SJCRH30 (cell line): ENCODE measurements around the gene CLK3. TPM values are rescaled to one million over a fixed set of nuclear protein-coding genes. Genes with fewer than 3 reads are reported as not detected.
"Not testable (repeated sequence)": the region's sequence is repeated elsewhere in the genome, so short reads cannot be mapped to it uniquely, and the experiment has no call there.

Experiments used
- DNase-seq, 2 experiments: peaks; one replicate each; pipeline ENCODE4 v3.0.0-alpha.2; 2015 to 2020
- H3K27ac ChIP-seq: fragments of 250-450 bp; sonication (Bioruptor Pico); 2 replicates; pipeline ENCODE4 v1.5.1; 2020; ENCODE audit warnings: mild to moderate bottlenecking, moderate library complexity
- H3K27me3 ChIP-seq: fragments of 250-450 bp; sonication (Bioruptor Pico); 2 replicates; pipeline ENCODE4 v1.5.1; 2020; ENCODE audit warnings: mild to moderate bottlenecking, moderate library complexity
- H3K36me3 ChIP-seq: fragments of 250-450 bp; sonication (Bioruptor Pico); 2 replicates; pipeline ENCODE4 v1.5.1; 2020; ENCODE audit warnings: mild to moderate bottlenecking, moderate library complexity
- H3K4me1 ChIP-seq: fragments of 250-450 bp; sonication (Bioruptor Pico); 2 replicates; pipeline ENCODE4 v1.5.1; 2020; ENCODE audit warnings: mild to moderate bottlenecking, moderate library complexity
- H3K4me3 ChIP-seq: fragments of 250-450 bp; sonication (Bioruptor Pico); 2 replicates; pipeline ENCODE4 v1.5.1; 2020; ENCODE audit warnings: mild to moderate bottlenecking, moderate library complexity
- H3K9me3 ChIP-seq: fragments of 250-450 bp; sonication (Bioruptor Pico); replicated peaks from 2 replicates; pipeline ENCODE4 v1.5.1; 2020; ENCODE audit warnings: mild to moderate bottlenecking, moderate library complexity
- total RNA-seq: library from RNA; depleted of rRNA; stranded (reverse); fragments of >200 nt; shearing (Covaris generic); gene quantifications from 2 replicates; pipeline ENCODE4 v1.2.3, GENCODE V29; 2014

Gene CLK3
- total RNA-seq, 1 experiment from 2014 or later = 42.3 TPM

DNA sequence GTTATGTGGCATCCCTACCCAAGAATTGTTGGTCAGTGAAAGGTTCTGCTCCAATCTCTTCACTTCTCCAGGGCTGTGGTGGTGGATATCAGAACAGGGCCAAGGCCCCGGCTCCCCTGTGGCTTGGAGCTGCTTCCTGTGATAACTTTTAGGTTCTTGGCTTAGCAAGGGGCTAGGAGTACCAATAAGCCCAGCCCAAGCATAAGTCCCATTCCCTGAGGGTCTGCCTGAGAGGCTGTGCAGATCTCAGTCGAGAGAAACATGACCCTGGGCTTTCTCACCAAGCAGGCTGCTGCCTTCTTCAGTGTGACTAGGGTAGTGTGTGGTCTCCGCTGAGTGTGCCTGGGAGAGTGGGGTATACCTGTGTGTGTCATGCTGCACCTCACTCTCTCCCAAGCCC is 7.1 kb downstream of the CLK3 start:
- Histone ChIP-seq H3K4me1 (no peaks in the 10 kb centered on the region), H3K27me3 (no peaks in the 10 kb centered on the region), H3K27ac (no peak overlapping the region), H3K9me3 (no peaks in the 10 kb centered on the region), H3K4me3 (no peak overlapping the region), H3K36me3 (peaks cover 72% of the 10 kb centered on the region)
- DNase-seq = no peak

DNA sequence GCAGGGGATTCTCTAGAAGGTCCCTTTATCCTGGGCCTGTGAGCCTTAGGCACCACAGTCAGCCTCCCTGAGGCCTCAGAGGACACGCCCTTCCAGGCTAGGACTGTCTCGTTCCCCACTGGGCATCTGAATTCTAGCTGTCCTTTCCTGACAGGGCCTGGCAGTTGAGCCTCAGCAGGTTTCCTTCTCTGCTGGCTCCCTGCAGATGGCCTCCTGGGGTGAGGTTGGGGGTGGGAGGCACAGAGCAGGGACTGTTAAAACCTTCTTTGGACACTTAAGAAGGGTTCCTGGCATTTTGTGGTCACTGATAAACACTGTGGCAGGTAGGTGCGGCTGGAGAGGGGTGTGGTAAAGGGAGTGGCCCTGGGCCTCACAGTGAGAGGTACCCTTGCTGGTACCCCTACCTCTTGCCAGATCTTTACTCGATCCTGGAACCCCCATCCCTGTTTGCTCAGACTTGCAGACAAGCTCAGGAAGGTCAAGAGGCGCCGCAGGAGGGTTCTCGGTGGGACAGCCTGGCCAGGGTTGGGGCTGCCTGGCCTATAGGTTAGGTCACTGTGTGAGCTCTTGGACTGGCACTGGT is 8.5 kb downstream of the CLK3 start:
- H3K27ac ChIP-seq = no peak overlapping the region
- DNase-seq = no peak
- H3K9me3 ChIP-seq = no peaks in the 10 kb centered on the region
- no peaks in the 10 kb centered on the region for H3K27me3 ChIP-seq
- peaks cover 82% of the 10 kb centered on the region for H3K36me3 ChIP-seq
- H3K4me1 ChIP-seq = no peaks in the 10 kb centered on the region
- no peak overlapping the region for H3K4me3 ChIP-seq

DNA sequence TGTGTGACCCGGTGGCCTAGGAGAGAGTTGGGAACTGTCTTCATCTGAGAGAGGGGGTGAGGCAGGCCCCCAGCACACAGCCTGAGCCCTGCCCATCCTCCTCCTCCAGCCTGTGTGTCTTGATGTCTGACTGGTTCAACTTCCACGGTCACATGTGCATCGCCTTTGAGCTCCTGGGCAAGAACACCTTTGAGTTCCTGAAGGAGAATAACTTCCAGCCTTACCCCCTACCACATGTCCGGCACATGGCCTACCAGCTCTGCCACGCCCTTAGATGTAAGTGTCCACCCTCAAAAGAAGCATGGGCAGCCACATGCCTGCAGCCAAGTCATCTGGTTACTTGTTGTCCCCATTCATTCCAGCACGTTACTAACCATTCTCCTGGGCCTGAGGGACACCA is 10.1 kb downstream of the CLK3 start:
- H3K4me1 ChIP-seq = no peaks in the 10 kb centered on the region
- H3K9me3 ChIP-seq = no peaks in the 10 kb centered on the region
- peaks cover 79% of the 10 kb centered on the region for H3K36me3 ChIP-seq
- H3K4me3 ChIP-seq = no peak overlapping the region
- H3K27me3 ChIP-seq = no peaks in the 10 kb centered on the region
- H3K27ac ChIP-seq = no peak overlapping the region
- DNase-seq = no peak

DNA sequence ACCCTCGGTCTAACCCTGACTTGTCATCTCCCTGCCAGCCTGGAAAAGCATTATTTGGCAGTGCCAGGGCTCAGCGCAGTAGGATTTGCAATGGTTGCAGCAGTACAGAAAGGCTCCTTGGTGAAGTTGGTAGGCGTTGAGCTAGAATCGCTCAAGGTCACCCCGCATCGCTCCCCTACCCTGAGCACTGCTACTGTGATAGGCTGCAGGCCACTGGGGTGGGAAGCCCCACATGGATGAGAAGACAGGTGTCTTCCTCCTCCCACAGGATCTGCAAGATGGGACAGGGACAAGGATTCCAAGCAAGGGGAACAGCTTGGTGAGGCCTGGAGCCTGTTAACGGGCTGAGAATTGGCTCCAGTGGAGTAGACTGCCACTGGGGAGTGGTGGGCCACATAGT is 10.7 kb downstream of the CLK3 start:
- H3K4me1 ChIP-seq = no peaks in the 10 kb centered on the region
- H3K9me3 ChIP-seq = no peaks in the 10 kb centered on the region
- no peak for DNase-seq
- peaks cover 75% of the 10 kb centered on the region for H3K36me3 ChIP-seq
- H3K27ac ChIP-seq = no peak overlapping the region
- H3K4me3 ChIP-seq = no peak overlapping the region
- H3K27me3 ChIP-seq = no peaks in the 10 kb centered on the region

DNA sequence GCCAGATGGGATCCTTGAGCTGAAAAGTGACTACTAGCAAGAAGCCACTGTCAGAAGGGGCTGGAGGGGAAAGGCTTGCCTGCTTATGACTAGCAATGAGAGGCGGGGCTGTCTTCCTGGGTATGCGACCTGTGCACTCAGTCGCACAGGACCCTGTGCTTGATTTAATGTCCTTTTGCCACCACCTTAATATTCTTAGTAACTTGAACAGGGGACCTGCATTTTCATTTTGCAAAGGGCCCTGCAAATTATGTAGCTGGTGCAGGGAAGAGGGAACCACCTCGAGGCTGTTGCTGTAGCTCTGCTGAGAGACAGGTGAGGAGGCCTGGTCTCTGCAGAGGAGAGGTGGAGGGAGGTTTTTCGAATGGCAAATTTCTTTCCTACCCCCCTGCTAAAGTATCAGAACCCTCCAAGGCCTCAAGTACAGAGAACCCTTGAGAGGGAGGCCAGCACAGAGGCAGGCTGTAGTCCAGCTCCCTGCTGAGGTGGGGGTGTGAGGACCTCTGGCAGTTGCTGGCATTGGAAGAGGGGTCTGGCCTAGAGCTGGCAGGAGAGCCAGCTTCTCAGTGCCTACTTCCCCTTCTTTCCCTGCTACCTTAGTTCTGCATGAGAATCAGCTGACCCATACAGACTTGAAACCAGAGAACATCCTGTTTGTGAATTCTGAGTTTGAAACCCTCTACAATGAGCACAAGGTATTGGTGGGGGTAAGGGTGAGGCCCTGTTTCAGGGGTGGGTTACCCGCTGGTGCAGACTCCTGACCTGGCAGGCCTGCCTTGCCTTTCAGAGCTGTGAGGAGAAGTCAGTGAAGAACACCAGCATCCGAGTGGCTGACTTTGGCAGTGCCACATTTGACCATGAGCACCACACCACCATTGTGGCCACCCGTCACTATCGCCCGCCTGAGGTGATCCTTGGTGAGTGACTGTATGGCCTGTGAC is 11.4 kb downstream of the CLK3 start:
- H3K4me1 ChIP-seq = no peaks in the 10 kb centered on the region
- H3K9me3 ChIP-seq = no peaks in the 10 kb centered on the region
- H3K36me3 ChIP-seq = peaks cover 68% of the 10 kb centered on the region
- DNase-seq = no peak
- no peaks in the 10 kb centered on the region for H3K27me3 ChIP-seq
- H3K27ac ChIP-seq = no peak overlapping the region
- no peak overlapping the region for H3K4me3 ChIP-seq

DNA sequence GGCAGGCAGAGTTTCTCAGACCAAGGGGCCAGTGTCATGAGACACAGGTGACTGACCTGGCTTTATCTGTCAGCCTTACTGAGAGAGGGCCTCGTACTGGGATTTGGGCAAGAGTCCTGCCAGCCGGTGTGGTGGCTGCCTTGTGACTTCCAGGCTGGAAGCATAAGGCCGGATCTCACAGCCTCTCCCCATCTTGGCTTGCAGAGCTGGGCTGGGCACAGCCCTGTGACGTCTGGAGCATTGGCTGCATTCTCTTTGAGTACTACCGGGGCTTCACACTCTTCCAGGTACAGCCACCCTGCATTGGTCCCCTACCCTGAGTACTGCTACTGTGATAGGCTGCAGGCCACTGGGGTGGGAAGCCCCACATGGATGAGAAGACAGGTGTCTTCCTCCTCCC is 12.1 kb downstream of the CLK3 start:
- H3K9me3 ChIP-seq = no peaks in the 10 kb centered on the region
- no peak overlapping the region for H3K27ac ChIP-seq
- no peak for DNase-seq
- no peak overlapping the region for H3K4me3 ChIP-seq
- H3K27me3 ChIP-seq = no peaks in the 10 kb centered on the region
- peaks cover 66% of the 10 kb centered on the region for H3K36me3 ChIP-seq
- no peaks in the 10 kb centered on the region for H3K4me1 ChIP-seq

DNA sequence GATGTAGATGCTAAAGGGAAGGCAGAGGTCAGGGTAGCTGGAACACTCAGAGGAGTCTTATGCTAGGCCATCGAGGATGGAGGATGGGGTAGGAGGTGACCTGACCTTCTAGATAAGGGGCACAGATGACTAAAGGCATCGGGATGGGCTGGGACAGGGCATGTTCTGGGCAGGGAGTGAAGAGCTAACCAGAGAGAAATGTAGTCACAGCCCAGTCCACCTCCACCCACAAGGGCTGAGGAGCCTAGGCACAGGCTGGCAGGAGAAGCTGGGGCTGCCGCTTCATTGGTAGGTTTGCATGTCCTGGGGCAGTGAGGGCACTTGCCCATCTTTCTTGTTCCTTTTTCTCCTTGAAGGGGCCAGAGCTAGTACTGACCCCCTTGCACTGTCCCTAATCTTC is 12.6 kb downstream of the CLK3 start:
- no peak for DNase-seq
- Histone ChIP-seq H3K27me3 (no peaks in the 10 kb centered on the region), H3K27ac (no peak overlapping the region), H3K36me3 (peaks cover 68% of the 10 kb centered on the region), H3K9me3 (no peaks in the 10 kb centered on the region), H3K4me1 (no peaks in the 10 kb centered on the region), H3K4me3 (no peak overlapping the region)

DNA sequence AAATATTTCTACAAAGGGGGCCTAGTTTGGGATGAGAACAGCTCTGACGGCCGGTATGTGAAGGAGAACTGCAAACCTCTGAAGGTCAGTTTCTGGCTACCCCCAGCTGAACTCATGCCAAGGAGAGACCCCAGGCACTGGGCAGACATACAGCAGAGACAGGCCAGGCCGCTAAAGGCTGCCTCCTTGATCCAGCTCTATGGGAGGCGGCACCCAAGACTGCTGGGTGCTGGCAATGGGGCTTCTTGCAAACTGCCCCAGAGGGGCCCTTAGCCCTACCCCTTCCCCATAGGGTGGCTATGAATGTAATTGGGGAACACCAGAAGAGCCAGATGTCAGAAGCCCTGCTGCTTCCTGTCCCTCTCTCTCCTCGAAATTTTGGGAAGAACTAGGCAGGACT is 13.3 kb downstream of the CLK3 start:
- H3K36me3 ChIP-seq = peaks cover 68% of the 10 kb centered on the region
- no peak for DNase-seq

DNA sequence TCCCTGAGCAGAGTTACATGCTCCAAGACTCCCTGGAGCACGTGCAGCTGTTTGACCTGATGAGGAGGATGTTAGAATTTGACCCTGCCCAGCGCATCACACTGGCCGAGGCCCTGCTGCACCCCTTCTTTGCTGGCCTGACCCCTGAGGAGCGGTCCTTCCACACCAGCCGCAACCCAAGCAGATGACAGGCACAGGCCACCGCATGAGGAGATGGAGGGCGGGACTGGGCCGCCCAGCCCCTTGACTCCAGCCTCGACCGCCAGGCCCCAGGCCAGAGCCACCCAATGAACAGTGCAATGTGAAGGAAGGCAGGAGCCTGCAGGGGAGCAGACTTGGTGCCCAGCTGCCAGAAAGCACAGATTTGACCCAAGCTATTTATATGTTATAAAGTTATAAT is 14.1 kb downstream of the CLK3 start:
- H3K27ac ChIP-seq, H3K27me3 ChIP-seq, H3K4me3 ChIP-seq, H3K4me1 ChIP-seq, H3K9me3 ChIP-seq, DNase-seq: not testable (repeated sequence)
- H3K36me3 ChIP-seq = peaks cover 66% of the 10 kb centered on the region

More for the DNA sequence above, 13.3 kb downstream of the CLK3 start:
- Histone ChIP-seq H3K27ac (no peak overlapping the region), H3K27me3 (no peaks in the 10 kb centered on the region), H3K4me1 (no peaks in the 10 kb centered on the region), H3K4me3 (no peak overlapping the region), H3K9me3 (no peaks in the 10 kb centered on the region)

DNA sequence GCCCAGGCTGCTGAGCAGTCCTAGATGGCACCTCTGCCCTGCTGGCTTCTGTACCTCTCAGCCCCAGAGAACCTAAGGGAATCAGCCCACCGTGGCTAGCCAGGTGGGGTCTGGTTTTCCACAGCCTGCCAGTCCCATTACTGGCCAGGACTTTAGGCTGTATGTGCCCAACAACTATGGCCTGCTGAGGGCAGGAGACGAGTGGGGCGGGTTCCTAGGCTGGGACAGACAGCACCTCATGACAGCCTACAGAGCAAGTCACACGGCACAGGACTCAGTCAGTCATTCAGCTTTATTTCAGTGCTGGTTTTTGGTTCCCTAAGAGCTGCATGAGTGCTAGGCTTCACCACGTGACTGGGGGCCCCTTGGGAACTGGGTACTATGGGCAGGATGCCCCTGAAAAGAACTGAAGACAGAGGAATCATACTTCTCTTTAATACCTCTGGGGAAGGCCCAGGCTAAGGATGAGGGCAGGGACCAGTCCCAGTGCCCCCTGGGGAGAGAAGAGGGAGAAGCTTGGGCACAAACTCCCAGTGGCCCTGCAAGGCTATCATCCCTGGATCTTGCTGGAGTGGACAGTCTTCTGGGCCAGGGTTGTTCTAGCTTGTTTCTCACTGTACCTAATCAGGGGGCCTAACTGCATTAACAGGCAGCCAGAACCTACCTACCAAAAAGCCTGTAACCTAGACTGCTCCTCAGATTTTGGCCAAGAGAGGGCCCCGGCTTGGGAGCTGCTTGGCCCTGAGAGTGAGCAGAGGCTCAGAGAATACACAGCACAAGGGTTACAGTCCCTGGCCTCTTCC is 14.8 kb downstream of the CLK3 start:
- no peak for DNase-seq
- Histone ChIP-seq H3K27me3 (no peaks in the 10 kb centered on the region), H3K4me1 (no peaks in the 10 kb centered on the region), H3K9me3 (no peaks in the 10 kb centered on the region), H3K36me3 (peaks cover 66% of the 10 kb centered on the region), H3K4me3 (no peak overlapping the region), H3K27ac (no peak overlapping the region)

DNA sequence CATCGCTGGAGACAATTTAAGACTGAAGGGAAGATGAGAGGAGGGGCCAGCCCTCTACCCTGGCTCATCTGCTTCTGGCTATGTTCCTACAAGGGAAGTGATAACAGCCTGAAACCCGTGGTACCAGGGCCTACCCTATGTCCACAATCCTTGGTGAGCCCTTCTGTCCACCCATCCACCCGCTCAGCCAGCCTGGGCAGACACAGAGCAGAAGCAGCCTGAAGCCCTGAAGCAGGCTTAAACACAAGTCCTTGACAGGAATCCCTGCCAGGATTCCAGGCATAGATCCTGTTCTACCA is 15.4 kb downstream of the CLK3 start:
- H3K27ac ChIP-seq = no peak overlapping the region
- DNase-seq = no peak
- H3K4me3 ChIP-seq = no peak overlapping the region
- peaks cover 64% of the 10 kb centered on the region for H3K36me3 ChIP-seq
- no peaks in the 10 kb centered on the region for H3K9me3 ChIP-seq
- H3K27me3 ChIP-seq = no peaks in the 10 kb centered on the region
- H3K4me1 ChIP-seq = no peaks in the 10 kb centered on the region

DNA sequence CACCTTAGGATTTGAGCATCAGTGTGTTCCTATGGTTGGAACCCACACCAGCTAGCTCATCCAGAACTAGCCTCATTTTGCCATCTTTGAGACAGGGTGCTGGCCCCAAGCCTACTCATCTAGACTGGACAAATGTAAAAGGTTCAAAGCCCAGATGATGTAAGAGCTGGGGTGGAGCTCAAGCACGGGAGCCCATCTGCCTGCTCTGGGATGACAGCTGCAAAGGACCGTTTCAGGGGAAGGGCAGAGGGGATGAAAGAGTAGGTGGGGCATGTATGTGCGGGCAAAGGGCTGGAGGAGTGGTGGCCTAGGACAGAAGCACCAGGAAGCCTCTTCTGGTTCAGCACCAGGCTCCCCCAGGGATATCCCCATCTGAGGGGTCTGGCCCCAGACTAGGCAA is 15.8 kb downstream of the CLK3 start:
- H3K27me3 ChIP-seq = no peaks in the 10 kb centered on the region
- H3K27ac ChIP-seq = no peak overlapping the region
- H3K4me3 ChIP-seq = no peak overlapping the region
- H3K36me3 ChIP-seq = peaks cover 60% of the 10 kb centered on the region
- no peaks in the 10 kb centered on the region for H3K9me3 ChIP-seq
- peak; percentile 50 to 56 for DNase-seq
- no peaks in the 10 kb centered on the region for H3K4me1 ChIP-seq

DNA sequence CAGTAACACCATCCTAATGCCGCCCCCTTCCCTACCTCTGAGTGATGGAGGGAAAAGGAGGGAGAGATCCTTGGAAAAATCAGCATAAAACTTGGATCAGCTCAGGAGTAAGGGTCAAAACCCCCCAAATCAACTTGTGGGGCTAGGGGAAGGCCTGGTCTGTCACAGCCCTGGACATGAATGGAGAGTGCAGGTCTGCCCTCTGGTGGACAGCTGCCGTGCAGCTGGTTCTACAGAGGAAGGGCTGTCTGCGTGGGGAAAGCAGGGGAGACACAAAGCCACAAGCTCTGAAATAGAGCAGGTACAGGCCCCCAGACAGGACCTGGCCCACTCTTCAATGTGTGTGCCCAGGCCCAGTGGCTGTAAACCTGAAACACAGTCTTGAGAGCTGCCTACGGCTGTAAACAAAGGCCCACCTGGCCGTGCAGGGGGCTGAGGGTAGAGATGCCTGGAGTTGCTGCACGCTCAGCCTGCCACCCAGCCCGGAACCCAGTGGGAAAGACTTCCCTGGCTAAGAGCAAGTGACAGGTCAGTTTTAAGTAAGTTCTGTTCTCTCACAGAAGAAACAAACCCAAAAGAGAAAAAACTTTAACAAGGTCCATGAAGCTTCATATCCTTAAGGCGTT is 16.4 kb downstream of the CLK3 start:
- H3K36me3 ChIP-seq = peaks cover 53% of the 10 kb centered on the region
- no peak overlapping the region for H3K27ac ChIP-seq
- no peaks in the 10 kb centered on the region for H3K9me3 ChIP-seq
- no peak overlapping the region for H3K4me3 ChIP-seq
- no peaks in the 10 kb centered on the region for H3K4me1 ChIP-seq
- peak; percentile 66 to 80 for DNase-seq
- H3K27me3 ChIP-seq = no peaks in the 10 kb centered on the region

DNA sequence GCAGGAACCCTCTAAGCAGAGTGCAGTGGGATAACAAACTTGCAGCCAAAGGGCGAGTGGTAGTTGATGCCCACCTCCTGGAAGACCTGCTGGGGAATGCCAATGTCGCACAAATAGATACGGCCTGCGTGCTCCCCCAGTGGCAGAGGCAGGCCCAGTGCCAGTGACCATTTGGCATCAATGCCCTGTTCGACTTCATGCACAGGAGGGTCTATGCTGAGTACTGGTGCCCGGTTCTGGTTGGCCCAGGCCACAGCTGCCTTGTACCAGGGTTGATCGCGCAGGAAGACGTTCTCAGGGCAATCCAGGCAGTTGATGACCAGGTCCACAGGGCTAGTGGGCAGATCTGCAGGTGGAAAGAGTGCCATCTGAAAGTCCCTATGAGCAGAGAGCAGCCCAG is 17.0 kb downstream of the CLK3 start:
- Histone ChIP-seq H3K27me3 (no peaks in the 10 kb centered on the region), H3K4me1 (no peaks in the 10 kb centered on the region), H3K4me3 (no peak overlapping the region), H3K36me3 (peaks cover 48% of the 10 kb centered on the region), H3K9me3 (no peaks in the 10 kb centered on the region), H3K27ac (no peak overlapping the region)
- no peak for DNase-seq

DNA sequence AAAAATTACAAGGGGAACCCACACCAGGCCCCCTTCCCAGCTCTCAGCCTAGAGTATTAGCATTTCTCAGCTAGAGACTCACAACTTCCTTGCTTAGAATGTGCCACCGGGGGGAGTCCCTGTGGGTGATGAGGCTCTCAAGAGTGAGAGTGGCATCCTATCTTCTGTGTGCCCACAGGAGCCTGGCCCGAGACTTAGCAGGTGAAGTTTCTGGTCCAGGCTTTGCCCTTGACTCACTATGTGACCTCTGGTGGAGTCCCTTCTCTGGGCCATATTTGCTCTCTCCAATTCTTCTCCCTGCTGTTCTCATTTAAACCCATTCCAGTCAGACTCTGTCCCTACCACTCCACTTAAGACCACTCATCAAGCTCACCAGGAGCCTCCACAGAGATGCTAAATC is 18.1 kb downstream of the CLK3 start:
- H3K4me3 ChIP-seq = no peak overlapping the region
- H3K4me1 ChIP-seq = no peaks in the 10 kb centered on the region
- H3K27me3 ChIP-seq = no peaks in the 10 kb centered on the region
- no peak for DNase-seq
- H3K27ac ChIP-seq = no peak overlapping the region
- H3K9me3 ChIP-seq = no peaks in the 10 kb centered on the region
- H3K36me3 ChIP-seq = peaks cover 43% of the 10 kb centered on the region
